HepG2 (cell line): ENCODE measurements around the gene DCDC2. TPM values are rescaled to one million over a fixed set of nuclear protein-coding genes. Genes with fewer than 3 reads are reported as not detected.
A peak's percentile ranks its signal among the peaks of the same experiment; 100 is the strongest.

ENCODE experiments used
- AHDC1 ChIP-seq: sonication (generic); formaldehyde crosslinking; IDR thresholded peaks from 2 replicates; pipeline ENCODE4 v1.5.1; 2020; ENCODE audit warnings: mild to moderate bottlenecking, missing genetic modification reagents, borderline replicate concordance
- HMGXB3 ChIP-seq: sonication (generic); formaldehyde crosslinking; IDR thresholded peaks from 2 replicates; pipeline ENCODE4 v1.4.0; 2020; ENCODE audit warnings: missing genetic modification reagents, borderline replicate concordance
- KAT7 ChIP-seq: IDR thresholded peaks from 2 replicates; pipeline ENCODE4 v1.6.1; 2018; ENCODE audit warnings: borderline replicate concordance, missing compliant biosample characterization
- NAIF1 ChIP-seq: sonication (generic); formaldehyde crosslinking; IDR thresholded peaks from 2 replicates; pipeline ENCODE4 v1.5.0; 2020; ENCODE audit warnings: mild to moderate bottlenecking, missing genetic modification reagents, borderline replicate concordance
- NCOA5 ChIP-seq: sonication (generic); formaldehyde crosslinking; IDR thresholded peaks from 2 replicates; pipeline ENCODE4 v1.4.0; 2020; ENCODE audit warnings: missing genetic modification reagents
- SAFB2 ChIP-seq: sonication (generic); formaldehyde crosslinking; IDR thresholded peaks from 2 replicates; pipeline ENCODE4 v1.5.1; 2020; ENCODE audit warnings: missing genetic modification reagents, low read depth, mild to moderate bottlenecking, borderline replicate concordance
- ZMAT3 ChIP-seq: sonication (generic); formaldehyde crosslinking; conservative IDR thresholded peaks from 2 replicates; pipeline ENCODE4 v1.7.0; 2021; ENCODE audit warnings: missing genetic modification reagents
- ZNF557 ChIP-seq: sonication (generic); formaldehyde crosslinking; IDR thresholded peaks from 2 replicates; pipeline ENCODE4 v1.4.0; 2020; ENCODE audit warnings: missing genetic modification reagents
- ZNF615 ChIP-seq: sonication (generic); formaldehyde crosslinking; IDR thresholded peaks from 2 replicates; pipeline ENCODE4 v1.5.0; 2020; ENCODE audit warnings: mild to moderate bottlenecking, missing genetic modification reagents, borderline replicate concordance
- ZNF674 ChIP-seq: sonication (generic); formaldehyde crosslinking; IDR thresholded peaks from 2 replicates; pipeline ENCODE4 v1.5.0; 2020; ENCODE audit warnings: low read depth, mild to moderate bottlenecking, missing genetic modification reagents
- polyA plus RNA-seq, 8 experiments: library from polyadenylated mRNA; depleted of rRNA in 3 of 8; stranded (reverse) in 7 of 8; unstranded in 1 of 8; fragments of >200 nt; fragmentation: Illumina TruSeq in 4 of 8; extraction: Trizol in 4 of 8; gene quantifications; 2 replicates each; pipeline versions ENCODE4 v1.2.1 to v1.2.3, GENCODE V29; 2011 to 2016; ENCODE audit warnings: low read depth in 4 of 8, missing spikeins in 1 of 8, mixed read lengths in 1 of 8; ENCODE audit not compliant: insufficient read depth in 1 of 8
- total RNA-seq, 5 experiments: library from RNA; depleted of rRNA; stranded (reverse); fragments of >200 nt; fragmentation: Illumina TruSeq; extraction: Trizol; gene quantifications; 2 replicates each; pipeline ENCODE4 v1.2.3, GENCODE V29; 2016; ENCODE audit warnings: low read depth in 1 of 5
- TF ChIP-seq, protein P1 (sequence below): sonication (generic); formaldehyde crosslinking; IDR thresholded peaks from 2 replicates; pipeline ENCODE4 v1.4.0; 2020; ENCODE audit warnings: mild to moderate bottlenecking, low read depth, missing genetic modification reagents

The DCDC2 gene
- total and polyA plus RNA-seq, 2 of the 13 experiments (the other 11 are each of a cell fraction or from before 2014, with no cell fraction given), result 9.0 to 36.2 TPM

DNA sequence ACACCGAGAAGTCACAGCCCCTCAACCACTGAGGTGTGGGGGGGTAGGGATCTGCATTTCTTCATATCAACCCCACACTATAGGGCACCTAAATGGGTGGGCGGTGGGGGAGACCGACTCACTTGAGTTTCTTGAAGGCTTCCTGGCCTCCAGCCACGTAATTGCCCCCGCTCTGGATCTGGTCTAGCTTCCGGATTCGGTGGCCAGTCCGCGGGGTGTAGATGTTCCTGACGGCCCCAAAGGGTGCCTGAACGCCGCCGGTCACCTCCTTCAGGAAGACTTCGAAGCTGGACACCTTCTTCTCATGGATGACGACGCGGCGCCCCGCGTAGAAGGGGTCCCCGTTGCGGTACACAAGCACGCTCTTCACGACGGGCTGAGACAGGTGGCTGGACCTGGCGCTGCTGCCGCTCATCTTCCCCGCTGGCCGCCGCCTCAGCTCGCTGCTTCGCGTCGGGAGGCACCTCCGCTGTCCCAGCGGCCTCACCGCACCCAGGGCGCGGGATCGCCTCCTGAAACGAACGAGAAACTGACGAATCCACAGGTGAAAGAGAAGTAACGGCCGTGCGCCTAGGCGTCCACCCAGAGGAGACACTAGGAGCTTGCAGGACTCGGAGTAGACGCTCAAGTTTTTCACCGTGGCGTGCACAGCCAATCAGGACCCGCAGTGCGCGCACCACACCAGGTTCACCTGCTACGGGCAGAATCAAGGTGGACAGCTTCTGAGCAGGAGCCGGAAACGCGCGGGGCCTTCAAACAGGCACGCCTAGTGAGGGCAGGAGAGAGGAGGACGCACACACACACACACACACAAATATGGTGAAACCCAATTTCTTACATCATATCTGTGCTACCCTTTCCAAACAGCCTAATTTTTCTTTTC is at the start of gene DCDC2 (continued):
- peak; percentile 37; the same call in 1 of the 2 replicates for TF ChIP-seq HMGXB3 (CRISPR knock-in tag)
- peak; percentile 19; the same call in 1 of the 2 replicates for TF ChIP-seq SAFB2 (CRISPR knock-in tag)
- peak; percentile 83 for TF ChIP-seq NAIF1
- TF ChIP-seq ZNF615 (CRISPR knock-in tag), result no peak
- no peak for TF ChIP-seq NCOA5 (CRISPR knock-in tag)
- TF ChIP-seq AHDC1 (CRISPR knock-in tag), result 0 out of 2 replicates have a peak, but pooled peaks have one; percentile 72
- TF ChIP-seq KAT7 (CRISPR knock-in tag), result peak; percentile 98
- TF ChIP-seq, protein P1, sequence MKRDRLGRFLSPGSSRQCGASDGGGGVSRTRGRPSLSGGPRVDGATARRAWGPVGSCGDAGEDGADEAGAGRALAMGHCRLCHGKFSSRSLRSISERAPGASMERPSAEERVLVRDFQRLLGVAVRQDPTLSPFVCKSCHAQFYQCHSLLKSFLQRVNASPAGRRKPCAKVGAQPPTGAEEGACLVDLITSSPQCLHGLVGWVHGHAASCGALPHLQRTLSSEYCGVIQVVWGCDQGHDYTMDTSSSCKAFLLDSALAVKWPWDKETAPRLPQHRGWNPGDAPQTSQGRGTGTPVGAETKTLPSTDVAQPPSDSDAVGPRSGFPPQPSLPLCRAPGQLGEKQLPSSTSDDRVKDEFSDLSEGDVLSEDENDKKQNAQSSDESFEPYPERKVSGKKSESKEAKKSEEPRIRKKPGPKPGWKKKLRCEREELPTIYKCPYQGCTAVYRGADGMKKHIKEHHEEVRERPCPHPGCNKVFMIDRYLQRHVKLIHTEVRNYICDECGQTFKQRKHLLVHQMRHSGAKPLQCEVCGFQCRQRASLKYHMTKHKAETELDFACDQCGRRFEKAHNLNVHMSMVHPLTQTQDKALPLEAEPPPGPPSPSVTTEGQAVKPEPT, result peak; percentile 87; the same call in 1 of the 2 replicates
- peak; percentile 57; the same call in 1 of the 2 replicates for TF ChIP-seq ZNF674 (CRISPR knock-in tag)
- TF ChIP-seq ZNF557 (CRISPR knock-in tag), result no peak; the same call in 1 of the 2 replicates
- peak; percentile 98 for TF ChIP-seq ZMAT3 (CRISPR knock-in tag)
